ENCODE results near the gene UGT2B28.
"Not testable (repeated sequence)": the region's sequence is repeated elsewhere in the genome, so short reads cannot be mapped to it uniquely, and the experiment has no call there.

UGT2B28 gene

GRCh38 chr4:69309549-69310076 lies 29.3 kb downstream of the UGT2B28 start:
- H3K9me3 ChIP-seq (ENCODE audit: control insufficient read depth in 1 of 2, low read length in 2 of 2); H3K4me1 ChIP-seq (ENCODE audit: control insufficient read depth in 1 of 2, insufficient read depth in 2 of 2, low read length in 2 of 2): not testable (repeated sequence)

GRCh38 chr4:69310262-69310661 lies 30.0 kb downstream of the UGT2B28 start:
- H3K27ac ChIP-seq (ENCODE audit: low read length); H3K27me3 ChIP-seq (ENCODE audit: low read depth, low read length); H3K4me3 ChIP-seq (ENCODE audit: low read depth in 1 of 2, low read length in 2 of 2); H3K36me3 ChIP-seq (ENCODE audit: control insufficient read depth in 1 of 2, insufficient read depth in 2 of 2, low read length in 2 of 2); H3K4me1 ChIP-seq (ENCODE audit: control insufficient read depth in 1 of 2, insufficient read depth in 2 of 2, low read length in 2 of 2); H3K9me3 ChIP-seq (ENCODE audit: control insufficient read depth in 1 of 2, low read length in 2 of 2): not testable (repeated sequence)

More at GRCh38 chr4:69309549-69310076, 29.3 kb downstream of the UGT2B28 start:
- not testable (repeated sequence) for H3K27me3 ChIP-seq (ENCODE audit: low read depth, low read length); H3K4me3 ChIP-seq (ENCODE audit: low read depth in 1 of 2, low read length in 2 of 2); H3K36me3 ChIP-seq (ENCODE audit: control insufficient read depth in 1 of 2, insufficient read depth in 2 of 2, low read length in 2 of 2); H3K27ac ChIP-seq (ENCODE audit: low read length)

GRCh38 chr4:69317669-69318298 lies 37.5 kb downstream of the UGT2B28 start:
- not testable (repeated sequence) for H3K36me3 ChIP-seq (ENCODE audit: control insufficient read depth in 1 of 2, insufficient read depth in 2 of 2, low read length in 2 of 2); H3K27ac ChIP-seq (ENCODE audit: low read length); H3K4me1 ChIP-seq (ENCODE audit: control insufficient read depth in 1 of 2, insufficient read depth in 2 of 2, low read length in 2 of 2); H3K4me3 ChIP-seq (ENCODE audit: low read depth in 1 of 2, low read length in 2 of 2); H3K27me3 ChIP-seq (ENCODE audit: low read depth, low read length); H3K9me3 ChIP-seq (ENCODE audit: control insufficient read depth in 1 of 2, low read length in 2 of 2)

- Histone ChIP-seq H3K4me3 (ENCODE audit: low read depth in 1 of 2, low read length in 2 of 2) (no peak overlapping the region), H3K4me1 (ENCODE audit: control insufficient read depth in 1 of 2, insufficient read depth in 2 of 2, low read length in 2 of 2) (no peaks in the 10 kb centered on the region), H3K27me3 (ENCODE audit: low read depth, low read length) (no peaks in the 10 kb centered on the region), H3K36me3 (ENCODE audit: control insufficient read depth in 1 of 2, insufficient read depth in 2 of 2, low read length in 2 of 2) (no peaks in the 10 kb centered on the region), H3K27ac (ENCODE audit: low read length) (no peak overlapping the region), H3K9me3 (ENCODE audit: control insufficient read depth in 1 of 2, low read length in 2 of 2) (no peaks in the 10 kb centered on the region)
Measured at GRCh38 chr4:69321153-69321729, 41.0 kb downstream of the UGT2B28 start.

- Histone ChIP-seq H3K9me3 (ENCODE audit: control insufficient read depth in 1 of 2, low read length in 2 of 2) (no peaks in the 10 kb centered on the region), H3K4me3 (ENCODE audit: low read depth in 1 of 2, low read length in 2 of 2) (no peak overlapping the region), H3K27ac (ENCODE audit: low read length) (no peak overlapping the region), H3K36me3 (ENCODE audit: control insufficient read depth in 1 of 2, insufficient read depth in 2 of 2, low read length in 2 of 2) (no peaks in the 10 kb centered on the region), H3K27me3 (ENCODE audit: low read depth, low read length) (no peaks in the 10 kb centered on the region), H3K4me1 (ENCODE audit: control insufficient read depth in 1 of 2, insufficient read depth in 2 of 2, low read length in 2 of 2) (no peaks in the 10 kb centered on the region)
Measured at GRCh38 chr4:69322055-69322454, 41.8 kb downstream of the UGT2B28 start.

GRCh38 chr4:69323284-69323683 lies 43.0 kb downstream of the UGT2B28 start:
- Histone ChIP-seq H3K27me3 (ENCODE audit: low read depth, low read length) (no peaks in the 10 kb centered on the region), H3K36me3 (ENCODE audit: control insufficient read depth in 1 of 2, insufficient read depth in 2 of 2, low read length in 2 of 2) (no peaks in the 10 kb centered on the region), H3K9me3 (ENCODE audit: control insufficient read depth in 1 of 2, low read length in 2 of 2) (no peaks in the 10 kb centered on the region), H3K27ac (ENCODE audit: low read length) (no peak overlapping the region), H3K4me1 (ENCODE audit: control insufficient read depth in 1 of 2, insufficient read depth in 2 of 2, low read length in 2 of 2) (no peaks in the 10 kb centered on the region), H3K4me3 (ENCODE audit: low read depth in 1 of 2, low read length in 2 of 2) (no peak overlapping the region)

GRCh38 chr4:69330345-69331047 lies 50.2 kb downstream of the UGT2B28 start:
- H3K27ac ChIP-seq (ENCODE audit: low read length): no peak overlapping the region
- H3K4me3 ChIP-seq (ENCODE audit: low read depth in 1 of 2, low read length in 2 of 2): no peak overlapping the region
- H3K27me3 ChIP-seq (ENCODE audit: low read depth, low read length): no peaks in the 10 kb centered on the region

GRCh38 chr4:69331304-69331703 lies 51.0 kb downstream of the UGT2B28 start:
- not testable (repeated sequence) for H3K36me3 ChIP-seq (ENCODE audit: control insufficient read depth in 1 of 2, insufficient read depth in 2 of 2, low read length in 2 of 2); H3K27me3 ChIP-seq (ENCODE audit: low read depth, low read length); H3K4me1 ChIP-seq (ENCODE audit: control insufficient read depth in 1 of 2, insufficient read depth in 2 of 2, low read length in 2 of 2); H3K27ac ChIP-seq (ENCODE audit: low read length); H3K4me3 ChIP-seq (ENCODE audit: low read depth in 1 of 2, low read length in 2 of 2); H3K9me3 ChIP-seq (ENCODE audit: control insufficient read depth in 1 of 2, low read length in 2 of 2)

More at GRCh38 chr4:69330345-69331047, 50.2 kb downstream of the UGT2B28 start:
- Histone ChIP-seq H3K9me3 (ENCODE audit: control insufficient read depth in 1 of 2, low read length in 2 of 2) (no peaks in the 10 kb centered on the region), H3K4me1 (ENCODE audit: control insufficient read depth in 1 of 2, insufficient read depth in 2 of 2, low read length in 2 of 2) (no peaks in the 10 kb centered on the region), H3K36me3 (ENCODE audit: control insufficient read depth in 1 of 2, insufficient read depth in 2 of 2, low read length in 2 of 2) (no peaks in the 10 kb centered on the region)

GRCh38 chr4:69335485-69335884 lies 55.2 kb downstream of the UGT2B28 start:
- not testable (repeated sequence) for H3K9me3 ChIP-seq (ENCODE audit: control insufficient read depth in 1 of 2, low read length in 2 of 2); H3K27me3 ChIP-seq (ENCODE audit: low read depth, low read length); H3K4me3 ChIP-seq (ENCODE audit: low read depth in 1 of 2, low read length in 2 of 2); H3K4me1 ChIP-seq (ENCODE audit: control insufficient read depth in 1 of 2, insufficient read depth in 2 of 2, low read length in 2 of 2); H3K36me3 ChIP-seq (ENCODE audit: control insufficient read depth in 1 of 2, insufficient read depth in 2 of 2, low read length in 2 of 2); H3K27ac ChIP-seq (ENCODE audit: low read length)

GRCh38 chr4:69343114-69343513 lies 62.8 kb downstream of the UGT2B28 start:
- not testable (repeated sequence) for H3K4me1 ChIP-seq (ENCODE audit: control insufficient read depth in 1 of 2, insufficient read depth in 2 of 2, low read length in 2 of 2); H3K9me3 ChIP-seq (ENCODE audit: control insufficient read depth in 1 of 2, low read length in 2 of 2); H3K27ac ChIP-seq (ENCODE audit: low read length); H3K4me3 ChIP-seq (ENCODE audit: low read depth in 1 of 2, low read length in 2 of 2); H3K36me3 ChIP-seq (ENCODE audit: control insufficient read depth in 1 of 2, insufficient read depth in 2 of 2, low read length in 2 of 2); H3K27me3 ChIP-seq (ENCODE audit: low read depth, low read length)

GRCh38 chr4:69343558-69344420 lies 63.5 kb downstream of the UGT2B28 start:
- H3K36me3 ChIP-seq (ENCODE audit: control insufficient read depth in 1 of 2, insufficient read depth in 2 of 2, low read length in 2 of 2); H3K4me3 ChIP-seq (ENCODE audit: low read depth in 1 of 2, low read length in 2 of 2); H3K27ac ChIP-seq (ENCODE audit: low read length); H3K27me3 ChIP-seq (ENCODE audit: low read depth, low read length); H3K9me3 ChIP-seq (ENCODE audit: control insufficient read depth in 1 of 2, low read length in 2 of 2); H3K4me1 ChIP-seq (ENCODE audit: control insufficient read depth in 1 of 2, insufficient read depth in 2 of 2, low read length in 2 of 2): not testable (repeated sequence)

Data from muscle layer of duodenum (tissue), 2 donors.